IMR-90 (cell line): ENCODE data around the gene SV2B.

ENCODE experiments used
- FOS ChIP-seq: fragments of 150-350 bp; IDR thresholded peaks from 2 replicates; pipeline ENCODE4 v1.6.1; 2016; ENCODE audit warnings: low read depth, low read length
- POLR2A ChIP-seq: IDR thresholded peaks from 2 replicates; pipeline ENCODE4 v1.6.1; 2012; ENCODE audit warnings: mild to moderate bottlenecking, low read depth, low read length
- SMC3 ChIP-seq: fragments of 150-350 bp; IDR thresholded peaks from 2 replicates; pipeline ENCODE4 v1.6.1; 2016; ENCODE audit warnings: low read depth, mild to moderate bottlenecking, antibody characterized with exemption, low read length, moderate library complexity
- TF ChIP-seq, protein P1 (sequence below): conservative IDR thresholded peaks from 2 replicates; pipeline ENCODE4 v1.5.1; 2012; ENCODE audit warnings: mild to moderate bottlenecking, low read depth, low read length, improper control_type of control experiment
- TF ChIP-seq, protein P2 (sequence below): fragments of 150-350 bp; IDR thresholded peaks from 2 replicates; pipeline ENCODE4 v1.6.1; 2016; ENCODE audit warnings: low read depth, mild to moderate bottlenecking, low read length, moderate library complexity, borderline replicate concordance

DNA sequence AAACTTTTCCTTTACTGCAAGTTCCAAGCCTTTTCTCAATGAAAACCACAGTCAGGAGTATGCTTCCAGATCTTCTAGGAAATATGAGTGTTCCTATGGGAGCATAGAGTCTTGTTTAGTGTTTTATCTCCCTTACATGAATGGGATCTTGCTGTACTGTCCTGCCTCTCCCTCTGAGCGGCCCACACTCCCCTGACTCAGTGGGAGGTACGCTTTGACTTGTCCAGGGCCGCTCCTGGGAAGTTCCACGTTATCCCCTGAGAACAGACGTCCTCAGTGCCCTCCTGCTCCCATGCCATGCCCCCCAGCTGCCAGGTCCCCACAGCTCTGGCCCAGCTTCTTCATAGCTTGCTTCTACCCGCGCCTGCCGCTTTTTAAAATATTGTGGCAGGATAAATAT, 48.8 kb upstream of the SV2B start:
- TF ChIP-seq SMC3: no peak
- TF ChIP-seq, protein P1, sequence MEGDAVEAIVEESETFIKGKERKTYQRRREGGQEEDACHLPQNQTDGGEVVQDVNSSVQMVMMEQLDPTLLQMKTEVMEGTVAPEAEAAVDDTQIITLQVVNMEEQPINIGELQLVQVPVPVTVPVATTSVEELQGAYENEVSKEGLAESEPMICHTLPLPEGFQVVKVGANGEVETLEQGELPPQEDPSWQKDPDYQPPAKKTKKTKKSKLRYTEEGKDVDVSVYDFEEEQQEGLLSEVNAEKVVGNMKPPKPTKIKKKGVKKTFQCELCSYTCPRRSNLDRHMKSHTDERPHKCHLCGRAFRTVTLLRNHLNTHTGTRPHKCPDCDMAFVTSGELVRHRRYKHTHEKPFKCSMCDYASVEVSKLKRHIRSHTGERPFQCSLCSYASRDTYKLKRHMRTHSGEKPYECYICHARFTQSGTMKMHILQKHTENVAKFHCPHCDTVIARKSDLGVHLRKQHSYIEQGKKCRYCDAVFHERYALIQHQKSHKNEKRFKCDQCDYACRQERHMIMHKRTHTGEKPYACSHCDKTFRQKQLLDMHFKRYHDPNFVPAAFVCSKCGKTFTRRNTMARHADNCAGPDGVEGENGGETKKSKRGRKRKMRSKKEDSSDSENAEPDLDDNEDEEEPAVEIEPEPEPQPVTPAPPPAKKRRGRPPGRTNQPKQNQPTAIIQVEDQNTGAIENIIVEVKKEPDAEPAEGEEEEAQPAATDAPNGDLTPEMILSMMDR: no peak
- no peak for TF ChIP-seq POLR2A
- no peak for TF ChIP-seq FOS
- TF ChIP-seq, protein P2, sequence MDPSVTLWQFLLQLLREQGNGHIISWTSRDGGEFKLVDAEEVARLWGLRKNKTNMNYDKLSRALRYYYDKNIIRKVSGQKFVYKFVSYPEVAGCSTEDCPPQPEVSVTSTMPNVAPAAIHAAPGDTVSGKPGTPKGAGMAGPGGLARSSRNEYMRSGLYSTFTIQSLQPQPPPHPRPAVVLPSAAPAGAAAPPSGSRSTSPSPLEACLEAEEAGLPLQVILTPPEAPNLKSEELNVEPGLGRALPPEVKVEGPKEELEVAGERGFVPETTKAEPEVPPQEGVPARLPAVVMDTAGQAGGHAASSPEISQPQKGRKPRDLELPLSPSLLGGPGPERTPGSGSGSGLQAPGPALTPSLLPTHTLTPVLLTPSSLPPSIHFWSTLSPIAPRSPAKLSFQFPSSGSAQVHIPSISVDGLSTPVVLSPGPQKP: no peak
